HCT116 (cell line): Measurements from ENCODE around the gene ETNK2. TPM values are rescaled to one million over a fixed set of nuclear protein-coding genes. Genes with fewer than 3 reads are reported as not detected.

Experiments
- ATAC-seq: fragments of 200-7000 bp; cut with Tn5 transposase; 2 replicates; pipeline ENCODE4 v1.9.1; 2020; ENCODE audit warnings: mild to moderate bottlenecking, moderate library complexity
- BruUV-seq: library from RNA; stranded (reverse); fragments of 400-500 nt; replicated peaks from 2 replicates; lab custom pipeline; 2021; lab: Mats Ljungman, UMichigan
- CTCF ChIA-PET: fragments of 300-600 bp; sonication (Branson Sonifier 250); formaldehyde crosslinking; loops from one replicate; lab custom pipeline; 2021; ENCODE audit warnings: antibody characterized with exemption; lab: Charles Lee
- POLR2A ChIA-PET: fragments of 300-600, 350-600 bp; sonication (Branson Sonifier 250); formaldehyde crosslinking; loops from one replicate; lab custom pipeline; 2021; ENCODE audit warnings: antibody characterized with exemption; lab: Charles Lee
- RAD21 ChIA-PET, 2 experiments: fragments of 300-600 bp; sonication (Branson Sonifier 250); formaldehyde crosslinking; loops; one replicate each; lab custom pipeline; 2023; ENCODE audit warnings: low total read pairs in 2 of 2; ENCODE audit not compliant: uncharacterized antibody in 2 of 2, unreplicated experiment in 2 of 2, low non-redundant PET in 1 of 2; lab: Charles Lee
- DNase-seq: peaks from one replicate; pipeline ENCODE4 v3.0.0-alpha.2; 2010; ENCODE audit warnings: low read depth, low spot score
- H2AFZ ChIP-seq: fragments of 200-600 bp; shearing (Covaris generic), sonication (generic); 2 replicates; pipeline ENCODE4 v1.6.1; 2017; ENCODE audit warnings: low read depth, mixed run types, mixed read lengths, antibody characterized with exemption, low read length; ENCODE audit not compliant: poor library complexity, severe bottlenecking
- H3K27ac ChIP-seq: 2 replicates; pipeline ENCODE4 v1.5.1; 2012; ENCODE audit warnings: low read depth, low read length
- H3K27me3 ChIP-seq: fragments of 200-600 bp; sonication (generic); 2 replicates; pipeline ENCODE4 v1.6.1; 2016; ENCODE audit warnings: mixed run types, low read length, mixed read lengths; ENCODE audit not compliant: insufficient read depth
- H3K36me3 ChIP-seq, 2 experiments: fragments of 200-500 bp in 1 of 2; fragments of 200-600 bp in 1 of 2; sonication (Bioruptor generic) in 1 of 2; sonication (generic) in 1 of 2; 2 replicates each; pipeline versions ENCODE4 v1.5.1 to v1.6.1; 2014 to 2016; ENCODE audit warnings: low read length in 2 of 2, inconsistent platforms in 1 of 2, mixed read lengths in 1 of 2, mixed run types in 1 of 2; ENCODE audit not compliant: insufficient read depth in 2 of 2, control insufficient read depth in 1 of 2
- H3K4me1 ChIP-seq, 2 experiments: fragments of 200-600 bp in 1 of 2; sonication (generic) in 1 of 2; 2 replicates each; pipeline versions ENCODE4 v1.5.1 to v1.6.1; 2012 to 2017; ENCODE audit warnings: low read length in 2 of 2, inconsistent platforms in 1 of 2, mild to moderate bottlenecking in 1 of 2, mixed read lengths in 1 of 2, mixed run types in 1 of 2, moderate library complexity in 1 of 2; ENCODE audit not compliant: insufficient read depth in 2 of 2, control insufficient read depth in 1 of 2
- H3K4me2 ChIP-seq: fragments of 200-600 bp; sonication (generic); 2 replicates; pipeline ENCODE4 v1.6.1; 2017; ENCODE audit warnings: mixed run types, low read length, mixed read lengths
- H3K4me3 ChIP-seq, 2 experiments: fragments of 200-600 bp in 1 of 2; sonication (generic) in 1 of 2; replicated peaks in 1 of 2; 2 replicates each; pipeline ENCODE4 v1.5.1; 2011 to 2016; ENCODE audit warnings: low read length in 2 of 2, control low read depth in 1 of 2, low read depth in 1 of 2, mild to moderate bottlenecking in 1 of 2, mixed read lengths in 1 of 2, mixed run types in 1 of 2
- H3K79me2 ChIP-seq: fragments of 200-600 bp; sonication (generic); 2 replicates; pipeline ENCODE4 v1.6.1; 2017; ENCODE audit warnings: mild to moderate bottlenecking, mixed run types, low read length, moderate library complexity, mixed read lengths; ENCODE audit not compliant: insufficient read depth
- H3K9ac ChIP-seq: fragments of 200-600 bp; sonication (generic); 2 replicates; pipeline ENCODE4 v1.6.1; 2016; ENCODE audit warnings: low read length, mixed read lengths
- H3K9me2 ChIP-seq: fragments of 200-600 bp; sonication (generic), shearing (Covaris generic); 2 replicates; pipeline ENCODE4 v1.6.1; 2017; ENCODE audit warnings: mixed run types, mild to moderate bottlenecking, moderate library complexity; ENCODE audit not compliant: insufficient read depth
- H3K9me3 ChIP-seq, 2 experiments: fragments of 200-500 bp in 1 of 2; fragments of 200-600 bp in 1 of 2; sonication (Bioruptor generic) in 1 of 2; sonication (generic) in 1 of 2; 2 replicates each; pipeline ENCODE4 v1.6.1; 2014 to 2017; ENCODE audit warnings: low read length in 2 of 2, mixed read lengths in 2 of 2, inconsistent platforms in 1 of 2, low read depth in 1 of 2, mild to moderate bottlenecking in 1 of 2, mixed run types in 1 of 2, moderate library complexity in 1 of 2; ENCODE audit not compliant: control insufficient read depth in 1 of 2, insufficient read depth in 1 of 2
- H4K20me1 ChIP-seq: fragments of 200-600 bp; sonication (generic), shearing (Covaris generic); 2 replicates; pipeline ENCODE4 v1.6.1; 2017; ENCODE audit warnings: mixed run types, mild to moderate bottlenecking, moderate library complexity; ENCODE audit not compliant: insufficient read depth
- CBX3 ChIP-seq: IDR thresholded peaks from 2 replicates; pipeline ENCODE4 v1.6.1; 2012; ENCODE audit warnings: low read depth
- EGR1 ChIP-seq: IDR thresholded peaks from 2 replicates; pipeline ENCODE4 v1.6.1; 2012; ENCODE audit warnings: low read depth
- FOSL1 ChIP-seq: IDR thresholded peaks from 2 replicates; pipeline ENCODE4 v1.6.1; 2012; ENCODE audit warnings: low read depth
- POLR2AphosphoS5 ChIP-seq: IDR thresholded peaks from 2 replicates; pipeline ENCODE4 v1.6.1; 2011; ENCODE audit warnings: mild to moderate bottlenecking, low read depth, low read length, moderate library complexity
- REST ChIP-seq: IDR thresholded peaks from 2 replicates; pipeline ENCODE4 v1.6.1; 2012; ENCODE audit warnings: low read depth
- SIN3A ChIP-seq: IDR thresholded peaks from 2 replicates; pipeline ENCODE4 v1.6.1; 2012; ENCODE audit warnings: low read depth
- SP1 ChIP-seq: IDR thresholded peaks from 2 replicates; pipeline ENCODE4 v1.6.1; 2012; ENCODE audit warnings: low read depth
- YY1 ChIP-seq: IDR thresholded peaks from 2 replicates; pipeline ENCODE4 v1.6.1; 2011; ENCODE audit warnings: low read length, low read depth, moderate library complexity, mild to moderate bottlenecking; ENCODE audit not compliant: insufficient replicate concordance; ENCODE audit errors: extremely low read depth
- intact Hi-C: fragments of 100-400 bp; cut with micrococcal nuclease; formaldehyde crosslinking; loops from 2 replicates; pipeline ENCODE4 v1.10.0; 2022
- total RNA-seq: library from RNA; stranded (reverse); gene quantifications from one replicate; pipeline ENCODE4 v1.2.1, GENCODE V29; 2021; ENCODE audit not compliant: unreplicated experiment
- TF ChIP-seq, protein P1 (sequence below), 3 experiments: fragments of 200-600 bp in 1 of 3; sonication (generic) in 1 of 3; IDR thresholded peaks in 2 of 3; conservative IDR thresholded peaks in 1 of 3; 2 replicates each; pipeline ENCODE4 v1.5.1; 2012 to 2017; ENCODE audit warnings: low read depth in 2 of 3, low read length in 2 of 3, antibody characterized with exemption in 1 of 3, borderline replicate concordance in 1 of 3, control low read depth in 1 of 3, mild to moderate bottlenecking in 1 of 3, mixed read lengths in 1 of 3, mixed run types in 1 of 3, moderate library complexity in 1 of 3; ENCODE audit not compliant: insufficient read depth in 1 of 3

Gene ETNK2
- total RNA-seq, 1 experiment from 2014 or later: 16.1 TPM

DNA sequence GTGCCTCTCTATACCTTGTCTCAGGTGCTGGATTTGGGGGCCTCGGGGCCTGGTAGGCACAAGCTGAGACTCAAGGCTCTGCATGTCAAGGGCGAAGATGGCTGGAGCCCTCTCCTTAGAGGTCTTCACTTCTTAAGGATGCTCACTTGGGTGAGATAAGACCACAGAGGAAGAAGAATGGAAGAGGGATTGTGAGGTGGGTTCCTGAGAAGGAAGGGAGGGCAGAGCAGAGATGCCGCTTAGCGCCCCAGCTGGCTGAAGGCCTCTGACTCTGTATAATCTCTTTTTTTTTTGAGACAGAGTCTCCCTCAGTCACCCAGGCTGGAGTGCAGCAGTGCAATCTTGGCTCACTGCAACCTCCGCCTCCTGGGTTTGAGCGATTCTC lies 46.7 kb downstream of the ETNK2 start (continued):
- TF ChIP-seq REST (no peak), EGR1 (no peak), YY1 (no peak)
- TF ChIP-seq, all 23 proteins: peak for 0

DNA sequence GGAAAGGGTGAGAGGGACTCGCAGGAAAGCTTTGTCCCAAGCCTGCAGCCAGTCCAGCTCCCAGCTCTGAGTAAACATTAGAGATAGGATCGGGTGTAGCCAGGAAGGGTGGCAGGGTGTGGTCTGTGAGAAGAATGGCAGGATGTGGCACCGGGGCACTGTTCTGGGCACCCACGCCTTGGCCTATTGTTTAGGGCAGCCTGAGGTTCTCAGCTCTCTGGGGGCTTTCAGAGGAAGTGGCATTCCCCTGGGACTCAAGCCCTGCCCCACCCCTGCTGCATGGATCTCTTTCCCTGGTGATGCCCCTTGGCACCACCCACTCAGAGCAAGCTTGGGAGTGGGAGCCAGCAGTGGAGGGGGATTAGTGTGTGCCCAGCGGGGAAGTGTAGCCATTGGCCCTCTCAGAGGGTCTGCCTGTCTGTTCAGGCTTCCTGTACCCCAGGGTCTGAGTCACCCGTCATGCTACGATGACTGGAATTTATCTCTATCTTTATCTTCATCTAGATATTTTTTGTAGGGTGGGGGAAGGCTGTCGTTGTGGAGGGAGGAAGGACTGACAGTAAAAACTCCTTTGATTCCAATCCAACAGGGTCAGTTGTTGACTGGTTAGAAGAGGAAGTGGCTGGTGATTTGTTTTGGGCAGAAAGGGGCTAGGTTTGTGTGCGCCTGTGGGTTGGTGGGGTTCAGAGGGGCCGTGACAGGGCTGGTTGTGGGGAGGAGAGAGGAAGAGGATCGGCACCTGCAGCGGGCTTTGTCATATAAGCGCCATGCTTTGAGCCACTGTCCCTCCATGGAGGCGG lies 47.3 kb downstream of the ETNK2 start:
- ChIA-PET CTCF (interaction anchor here (0.7 to 1.2 kb wide), 2 partner anchors 23 to 294 kb away, joined by 3 read pairs; no protein-coding TSS in a partner anchor), RAD21 (interaction anchor here in 1 of 2 experiments (0.6 to 0.7 kb wide), 2 partner anchors 233 to 1030 kb away, joined by 3 to 4 read pairs; no protein-coding TSS in a partner anchor), POLR2A (interaction anchor here (0.8 kb wide), 2 partner anchors 26 to 32 kb away, joined by 3 to 4 read pairs; partner anchors contain the start of gene SOX13)
- Histone ChIP-seq H3K9ac (peak overlapping the region; percentile 37), H2AFZ (no peak overlapping the region), H3K4me3 (peak overlapping the region in 1 of 2 experiments; percentile 36; a peak in 3 of 4 replicates), H3K4me2 (peak overlapping the region; percentile 77), H3K4me1 (peaks cover 42 to 49% of the 10 kb centered on the region in 2 experiments), H3K79me2 (peaks cover 22% of the 10 kb centered on the region; the same call in 1 of the 2 replicates), H3K36me3 (no peaks in the 10 kb centered on the region), H3K27me3 (no peaks in the 10 kb centered on the region), H3K9me3 (no peaks in the 10 kb centered on the region), H3K9me2 (no peaks in the 10 kb centered on the region), H4K20me1 (no peaks in the 10 kb centered on the region), H3K27ac (peak overlapping the region; percentile 74)
- no TSS peak for BruUV-seq
- intact Hi-C loops: no loop called here
- ATAC-seq (peak; percentile 75), DNase-seq (no peak)
- peak; percentile 43 for TF ChIP-seq FOSL1
- TF ChIP-seq, protein P1, sequence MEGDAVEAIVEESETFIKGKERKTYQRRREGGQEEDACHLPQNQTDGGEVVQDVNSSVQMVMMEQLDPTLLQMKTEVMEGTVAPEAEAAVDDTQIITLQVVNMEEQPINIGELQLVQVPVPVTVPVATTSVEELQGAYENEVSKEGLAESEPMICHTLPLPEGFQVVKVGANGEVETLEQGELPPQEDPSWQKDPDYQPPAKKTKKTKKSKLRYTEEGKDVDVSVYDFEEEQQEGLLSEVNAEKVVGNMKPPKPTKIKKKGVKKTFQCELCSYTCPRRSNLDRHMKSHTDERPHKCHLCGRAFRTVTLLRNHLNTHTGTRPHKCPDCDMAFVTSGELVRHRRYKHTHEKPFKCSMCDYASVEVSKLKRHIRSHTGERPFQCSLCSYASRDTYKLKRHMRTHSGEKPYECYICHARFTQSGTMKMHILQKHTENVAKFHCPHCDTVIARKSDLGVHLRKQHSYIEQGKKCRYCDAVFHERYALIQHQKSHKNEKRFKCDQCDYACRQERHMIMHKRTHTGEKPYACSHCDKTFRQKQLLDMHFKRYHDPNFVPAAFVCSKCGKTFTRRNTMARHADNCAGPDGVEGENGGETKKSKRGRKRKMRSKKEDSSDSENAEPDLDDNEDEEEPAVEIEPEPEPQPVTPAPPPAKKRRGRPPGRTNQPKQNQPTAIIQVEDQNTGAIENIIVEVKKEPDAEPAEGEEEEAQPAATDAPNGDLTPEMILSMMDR (IDR thresholded peaks at IDR 0.05 in 2 of 3, conservative IDR thresholded peaks at IDR 0.05 in 1 of 3; ENCODE audit: borderline replicate concordance in 1 of 3, insufficient read depth in 1 of 3, low read depth in 2 of 3, low read length in 2 of 3): no peak
- TF ChIP-seq POLR2AphosphoS5: 0 out of 2 replicates have a peak, but pooled peaks have one; percentile 25
- TF ChIP-seq EGR1: peak; percentile 59; the same call in 1 of the 2 replicates
- no peak for TF ChIP-seq SIN3A
- peak; percentile 51 for TF ChIP-seq SP1
- no peak for TF ChIP-seq CBX3
